ENCODE measurements around the gene FBXO34. TPM values are rescaled to one million over a fixed set of nuclear protein-coding genes. Genes with fewer than 3 reads are reported as not detected.

FBXO34 gene
- total and polyA plus RNA-seq, 10 of the 15 experiments (the other 5 are each of a cell fraction or from before 2014, with no cell fraction given), result 5.6 to 22.8 (median 17.6) TPM

DNA sequence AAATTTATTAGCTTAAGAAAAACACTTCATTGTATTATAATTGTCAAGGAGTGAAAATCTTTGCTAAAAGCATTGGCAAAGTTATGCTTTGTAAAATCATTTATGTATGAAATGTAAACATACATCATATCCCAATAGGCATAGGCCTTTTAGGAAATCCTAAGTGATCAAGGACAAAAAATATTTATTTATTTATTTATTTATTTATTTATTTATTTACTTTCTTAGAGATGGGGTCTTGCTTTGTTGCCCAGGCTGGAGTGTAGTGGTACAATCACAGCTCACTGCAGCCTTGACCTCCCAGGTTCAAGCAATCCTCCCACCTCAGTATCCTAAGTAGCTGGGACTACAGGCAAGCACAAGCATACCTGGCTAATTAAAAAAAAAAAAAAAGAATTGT is 47.9 kb upstream of the FBXO34 start:
- ATAC-seq (no peak), FAIRE-seq (no peak)
- in situ Hi-C loops (cut with MboI), result no loop called here

More for the DNA sequence above, 47.9 kb upstream of the FBXO34 start:
- BruUV-seq (replicated peaks), result no TSS peak
- Histone ChIP-seq H2AFZ (ENCODE audit: control insufficient read depth, low read depth, low read length) (no peak overlapping the region), H3K27me3 (replicated peaks in 1 of 2; ENCODE audit: control insufficient read depth in 2 of 2, insufficient read depth in 2 of 2, low read length in 1 of 2) (no peaks in the 10 kb centered on the region), H3K9me3 (replicated peaks; ENCODE audit: control insufficient read depth, insufficient read depth, low read length) (no peaks in the 10 kb centered on the region; the same call in 1 of the 3 replicates), H3K9ac (ENCODE audit: control insufficient read depth, insufficient read depth, low read length) (no peak overlapping the region), H3K4me1 (ENCODE audit: control insufficient read depth, insufficient read depth, low read length) (no peaks in the 10 kb centered on the region), H3K79me2 (ENCODE audit: control insufficient read depth, insufficient read depth, low read length) (no peaks in the 10 kb centered on the region), H3K4me3 (no peak overlapping the region), H3K27ac (ENCODE audit: control insufficient read depth, insufficient read depth) (no peak overlapping the region), H4K20me1 (ENCODE audit: control insufficient read depth, insufficient read depth) (no peaks in the 10 kb centered on the region), H3K36me3 (ENCODE audit: control insufficient read depth in 2 of 2, insufficient read depth in 2 of 2, low read length in 1 of 2) (no peaks in the 10 kb centered on the region), H3K4me2 (ENCODE audit: control insufficient read depth, insufficient read depth) (no peak overlapping the region)
- POLR2A ChIA-PET, result interaction anchor here (0.6 kb wide), 1 partner anchor 142 kb away, joined by 3 read pairs; no protein-coding TSS in a partner anchor
- intact Hi-C loops (cut with micrococcal nuclease; ENCODE audit: unreplicated experiment), result no loop called here
- RAD21 ChIA-PET (ENCODE audit: unreplicated experiment), result no interaction called here
- CTCF ChIA-PET, result interaction anchor here (0.8 kb wide), 1 partner anchor 131 kb away, joined by 3 read pairs; no protein-coding TSS in a partner anchor
- no peak for DNase-seq (ENCODE audit: low read depth, low spot score)
- no peak for TF ChIP-seq SREBF2 (IDR thresholded peaks at IDR 0.05; ENCODE audit: low read length)
- no peak for TF ChIP-seq GATAD2B (conservative IDR thresholded peaks at IDR 0.05; ENCODE audit: low read depth)
- TF ChIP-seq, protein P1, sequence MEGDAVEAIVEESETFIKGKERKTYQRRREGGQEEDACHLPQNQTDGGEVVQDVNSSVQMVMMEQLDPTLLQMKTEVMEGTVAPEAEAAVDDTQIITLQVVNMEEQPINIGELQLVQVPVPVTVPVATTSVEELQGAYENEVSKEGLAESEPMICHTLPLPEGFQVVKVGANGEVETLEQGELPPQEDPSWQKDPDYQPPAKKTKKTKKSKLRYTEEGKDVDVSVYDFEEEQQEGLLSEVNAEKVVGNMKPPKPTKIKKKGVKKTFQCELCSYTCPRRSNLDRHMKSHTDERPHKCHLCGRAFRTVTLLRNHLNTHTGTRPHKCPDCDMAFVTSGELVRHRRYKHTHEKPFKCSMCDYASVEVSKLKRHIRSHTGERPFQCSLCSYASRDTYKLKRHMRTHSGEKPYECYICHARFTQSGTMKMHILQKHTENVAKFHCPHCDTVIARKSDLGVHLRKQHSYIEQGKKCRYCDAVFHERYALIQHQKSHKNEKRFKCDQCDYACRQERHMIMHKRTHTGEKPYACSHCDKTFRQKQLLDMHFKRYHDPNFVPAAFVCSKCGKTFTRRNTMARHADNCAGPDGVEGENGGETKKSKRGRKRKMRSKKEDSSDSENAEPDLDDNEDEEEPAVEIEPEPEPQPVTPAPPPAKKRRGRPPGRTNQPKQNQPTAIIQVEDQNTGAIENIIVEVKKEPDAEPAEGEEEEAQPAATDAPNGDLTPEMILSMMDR (IDR thresholded peaks at IDR 0.05 in 2 of 3, conservative IDR thresholded peaks at IDR 0.05 in 1 of 3; ENCODE audit: control insufficient read depth in 2 of 3, extremely low read depth in 1 of 3, insufficient read depth in 1 of 3, low read depth in 3 of 3, low read length in 3 of 3), result no peak
- TF ChIP-seq KLF5 (IDR thresholded peaks at IDR 0.05; ENCODE audit: partially characterized antibody), result no peak
- TF ChIP-seq, protein P2, sequence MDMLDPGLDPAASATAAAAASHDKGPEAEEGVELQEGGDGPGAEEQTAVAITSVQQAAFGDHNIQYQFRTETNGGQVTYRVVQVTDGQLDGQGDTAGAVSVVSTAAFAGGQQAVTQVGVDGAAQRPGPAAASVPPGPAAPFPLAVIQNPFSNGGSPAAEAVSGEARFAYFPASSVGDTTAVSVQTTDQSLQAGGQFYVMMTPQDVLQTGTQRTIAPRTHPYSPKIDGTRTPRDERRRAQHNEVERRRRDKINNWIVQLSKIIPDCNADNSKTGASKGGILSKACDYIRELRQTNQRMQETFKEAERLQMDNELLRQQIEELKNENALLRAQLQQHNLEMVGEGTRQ (IDR thresholded peaks at IDR 0.05; ENCODE audit: borderline replicate concordance, low read depth, low read length), result no peak
- no peak for TF ChIP-seq ZNF217 (IDR thresholded peaks at IDR 0.05)
- TF ChIP-seq LARP7 (IDR thresholded peaks at IDR 0.05), result no peak
- TF ChIP-seq CEBPB (IDR thresholded peaks at IDR 0.05; ENCODE audit: borderline replicate concordance in 1 of 2, low read depth in 2 of 2, low read length in 2 of 2), result no peak
- SMC1A ChIA-PET (ENCODE audit: uncharacterized antibody, unreplicated experiment), result interaction anchor here (1.2 kb wide), 1 partner anchor 12 kb away, joined by 3 read pairs; no protein-coding TSS in a partner anchor

Measured in GM12878 (cell line).